Activated T-cell treated with anti-CD3 and anti-CD28 coated beads, Interleukin-2, amount 50 U/mL, for 48 hours (primary cell): ENCODE results near the gene LRFN3.
A peak's percentile ranks its signal among the peaks of the same experiment; 100 is the strongest.
"Not testable (repeated sequence)": the region's sequence is repeated elsewhere in the genome, so short reads cannot be mapped to it uniquely, and the experiment has no call there.

Source experiments
- DNase-seq, 2 experiments: peaks; one replicate each; pipeline ENCODE4 v3.0.0-alpha.2; 2020

The LRFN3 gene

GRCh38 chr19:35978832-35979365, 42.7 kb downstream of the LRFN3 start:
- DNase-seq = no peak

DNA sequence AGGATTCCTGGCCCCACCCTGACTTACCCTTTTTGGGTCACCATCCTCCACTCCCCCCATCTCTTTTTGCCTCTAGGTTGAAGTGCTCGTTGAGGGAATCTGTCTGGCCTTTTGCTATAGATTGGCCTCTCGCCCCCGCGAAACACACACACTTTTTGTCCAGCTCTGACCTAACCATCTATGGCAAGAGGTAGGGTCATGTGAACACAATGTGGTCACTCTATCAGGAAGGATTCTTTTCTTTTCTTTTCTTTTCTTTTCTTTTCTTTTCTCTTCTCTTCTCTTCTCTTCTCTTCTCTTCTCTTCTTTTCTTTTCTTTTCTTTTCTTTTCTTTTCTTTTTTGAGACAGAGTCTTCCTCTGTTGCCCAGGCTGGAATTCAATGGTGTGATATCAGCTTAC, 44.8 kb downstream of the LRFN3 start:
- DNase-seq = not testable (repeated sequence)

DNA sequence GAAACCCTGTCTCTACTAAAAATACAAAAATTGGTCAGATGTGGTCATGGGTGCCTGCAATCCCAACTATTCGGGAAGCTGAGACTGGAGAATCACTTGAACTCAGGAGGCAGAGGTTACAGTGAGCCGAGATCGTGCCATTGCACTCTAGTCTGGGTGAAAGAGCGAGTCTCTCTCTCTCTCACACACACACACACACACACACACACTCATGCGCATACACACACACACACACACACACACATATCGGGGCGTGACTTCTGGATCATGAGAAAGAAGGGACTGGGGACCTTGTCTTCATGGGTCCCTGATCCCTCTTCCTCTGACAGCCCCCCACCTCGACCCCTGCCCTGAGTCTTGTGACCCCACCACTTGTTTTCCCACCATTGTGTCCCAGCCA, 47.0 kb downstream of the LRFN3 start:
- no peak for DNase-seq

- no peak for DNase-seq
Measured at GRCh38 chr19:35986111-35986510, 49.9 kb downstream of the LRFN3 start.

GRCh38 chr19:35986664-35987570, 50.7 kb downstream of the LRFN3 start:
- peak; percentile 45 to 53 for DNase-seq

DNA sequence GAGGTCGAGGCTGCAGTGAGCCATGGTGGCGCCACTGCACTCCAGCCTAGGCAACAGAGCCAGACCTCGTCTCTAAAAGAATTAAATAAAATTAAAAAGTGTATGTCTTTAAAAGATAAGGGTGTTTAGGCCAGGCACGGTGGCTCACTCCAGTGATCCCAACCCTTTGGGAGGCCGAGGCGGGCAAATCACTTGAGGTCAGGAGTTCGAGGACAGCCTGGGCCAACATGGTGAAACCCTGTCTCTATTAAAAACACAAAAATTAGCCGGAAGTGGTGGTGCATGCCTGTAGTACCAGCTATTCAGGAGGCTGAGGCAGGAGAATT, 51.4 kb downstream of the LRFN3 start:
- no peak for DNase-seq

GRCh38 chr19:35988824-35989223, 52.6 kb downstream of the LRFN3 start:
- DNase-seq = no peak

GRCh38 chr19:35990156-35990555, 54.0 kb downstream of the LRFN3 start:
- DNase-seq = no peak

- DNase-seq = no peak
Measured at GRCh38 chr19:35990771-35991730, 54.9 kb downstream of the LRFN3 start.

DNA sequence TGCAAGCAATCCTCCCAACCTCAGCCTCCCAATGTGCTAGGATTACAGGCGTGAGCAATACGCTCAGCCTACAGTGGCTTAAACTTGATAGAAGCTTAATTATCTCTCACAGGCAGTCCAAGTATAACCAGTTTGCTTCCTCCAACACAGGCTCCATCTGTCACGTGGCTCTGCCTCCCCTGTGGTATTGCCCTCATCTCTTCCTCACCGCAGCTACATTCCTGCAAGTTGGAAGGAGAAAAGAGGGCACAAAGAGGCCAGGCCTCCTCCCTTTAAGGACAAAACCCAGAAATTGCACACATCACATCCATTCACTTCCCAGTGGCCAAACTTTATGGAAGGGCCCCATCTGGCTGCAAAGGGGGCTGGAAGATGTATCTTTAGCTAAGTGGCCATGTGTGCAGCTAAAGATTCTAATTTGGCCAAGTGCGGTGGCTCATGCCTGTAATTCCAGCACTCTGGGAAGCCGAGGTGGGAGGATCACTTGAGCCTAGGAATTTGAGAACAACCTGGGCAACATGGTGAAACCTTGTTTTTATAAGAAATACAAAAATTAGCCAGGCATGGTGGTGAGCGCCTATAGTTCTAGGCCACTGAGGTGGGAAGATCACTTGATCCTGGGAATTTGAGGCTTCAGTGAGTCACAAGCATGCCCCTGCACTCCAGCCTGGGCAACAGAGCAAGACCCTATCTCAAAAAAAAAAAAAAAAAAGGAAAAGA, 55.7 kb downstream of the LRFN3 start:
- no peak for DNase-seq

- no peak for DNase-seq
Measured at GRCh38 chr19:35992907-35993765, 57.0 kb downstream of the LRFN3 start.

- DNase-seq = peak in 1 of 2 experiments; percentile 48
Measured at GRCh38 chr19:35993923-35994598, 57.9 kb downstream of the LRFN3 start.
